Measurements from ENCODE around the gene OR4K13. TPM values are rescaled to one million over a fixed set of nuclear protein-coding genes. Genes with fewer than 3 reads are reported as not detected.

Gene OR4K13
- total RNA-seq, 4 donors from 2014 or later = not detected

GRCh38 chr14:20031058-20031457 is 4.8 kb downstream of the OR4K13 start:
- Histone ChIP-seq H3K9me3 (no peaks in the 10 kb centered on the region), H3K4me1 (no peaks in the 10 kb centered on the region), H3K4me3 (no peak overlapping the region), H3K27me3 (no peaks in the 10 kb centered on the region), H3K27ac (no peak overlapping the region), H3K36me3 (no peaks in the 10 kb centered on the region)
- 76% methylated on average over 6 of the region's 6 CpGs for WGBS
- TF ChIP-seq EP300 (IDR thresholded peaks at IDR 0.05) (no peak), POLR2AphosphoS5 (IDR thresholded peaks at IDR 0.05) (no peak), POLR2A (IDR thresholded peaks at IDR 0.05) (no peak), CTCF (IDR thresholded peaks at IDR 0.05) (no peak)
- no peak for DNase-seq (ENCODE audit: low spot score in 2 of 2)

GRCh38 chr14:20019257-20019865 is 16.5 kb downstream of the OR4K13 start, which contains the start of gene OR4K14:
Gene OR4K14, minus strand, starts transcription at chr14:20019307. Its CDS starts 4,114 bp downstream, at chr14:20015193.
- no peaks in the 10 kb centered on the region for H3K4me1 ChIP-seq
- no peak for DNase-seq (ENCODE audit: low spot score in 2 of 2)
- H3K27me3 ChIP-seq = no peaks in the 10 kb centered on the region
- no peaks in the 10 kb centered on the region for H3K9me3 ChIP-seq
- H3K36me3 ChIP-seq = no peaks in the 10 kb centered on the region
- H3K4me3 ChIP-seq = no peak within 1 kb of the TSS
- WGBS = 63% methylated on average over 2 of the region's 2 CpGs
- TF ChIP-seq POLR2A (IDR thresholded peaks at IDR 0.05) (no peak), POLR2AphosphoS5 (IDR thresholded peaks at IDR 0.05) (no peak)
- no peak within 1 kb of the TSS for H3K27ac ChIP-seq

- Histone ChIP-seq H3K27ac (no peak overlapping the region), H3K9me3 (peaks cover 3% of the 10 kb centered on the region), H3K4me3 (no peak overlapping the region), H3K36me3 (no peaks in the 10 kb centered on the region), H3K4me1 (no peaks in the 10 kb centered on the region), H3K27me3 (no peaks in the 10 kb centered on the region)
- TF ChIP-seq POLR2AphosphoS5 (IDR thresholded peaks at IDR 0.05) (no peak), CTCF (IDR thresholded peaks at IDR 0.05) (no peak), POLR2A (IDR thresholded peaks at IDR 0.05) (no peak), EP300 (IDR thresholded peaks at IDR 0.05) (no peak)
- no peak for DNase-seq (ENCODE audit: low spot score in 2 of 2)
Observed at GRCh38 chr14:20008156-20008555, 27.7 kb downstream of the OR4K13 start.

GRCh38 chr14:20002319-20002718 is 33.5 kb downstream of the OR4K13 start:
- no peak for DNase-seq (ENCODE audit: low spot score in 2 of 2)
- TF ChIP-seq CTCF (IDR thresholded peaks at IDR 0.05) = no peak
- TF ChIP-seq POLR2AphosphoS5 (IDR thresholded peaks at IDR 0.05) = no peak
- no peak for TF ChIP-seq POLR2A (IDR thresholded peaks at IDR 0.05)
- no peak for TF ChIP-seq EP300 (IDR thresholded peaks at IDR 0.05)
- 65% methylated on average over 7 of the region's 7 CpGs for WGBS
- Histone ChIP-seq H3K36me3 (no peaks in the 10 kb centered on the region), H3K4me3 (no peak overlapping the region), H3K4me1 (no peaks in the 10 kb centered on the region), H3K9me3 (no peaks in the 10 kb centered on the region), H3K27me3 (no peaks in the 10 kb centered on the region), H3K27ac (no peak overlapping the region)

GRCh38 chr14:20001863-20002262 is 34.0 kb downstream of the OR4K13 start, which contains the start of gene OR4Q2:
Gene OR4Q2, plus strand, starts transcription at chr14:20002163.
- H3K36me3 ChIP-seq = no peaks in the 10 kb centered on the region
- H3K4me3 ChIP-seq = no peak within 1 kb of the TSS
- no peaks in the 10 kb centered on the region for H3K4me1 ChIP-seq
- H3K9me3 ChIP-seq = no peaks in the 10 kb centered on the region
- no peak for DNase-seq (ENCODE audit: low spot score in 2 of 2)
- H3K27ac ChIP-seq = no peak within 1 kb of the TSS
- no peaks in the 10 kb centered on the region for H3K27me3 ChIP-seq
- no peak for TF ChIP-seq POLR2A (IDR thresholded peaks at IDR 0.05)
- TF ChIP-seq CTCF (IDR thresholded peaks at IDR 0.05) = no peak
- no peak for TF ChIP-seq POLR2AphosphoS5 (IDR thresholded peaks at IDR 0.05)
- TF ChIP-seq EP300 (IDR thresholded peaks at IDR 0.05) = no peak

- 75% methylated on average over 2 of the region's 2 CpGs for WGBS
- H3K36me3 ChIP-seq = no peaks in the 10 kb centered on the region
- no peaks in the 10 kb centered on the region for H3K4me1 ChIP-seq
- TF ChIP-seq CTCF (IDR thresholded peaks at IDR 0.05) (no peak), POLR2AphosphoS5 (IDR thresholded peaks at IDR 0.05) (no peak), POLR2A (IDR thresholded peaks at IDR 0.05) (no peak), EP300 (IDR thresholded peaks at IDR 0.05) (no peak)
- DNase-seq (ENCODE audit: low spot score in 2 of 2) = no peak
- H3K27ac ChIP-seq = no peak overlapping the region
- H3K27me3 ChIP-seq = no peaks in the 10 kb centered on the region
- H3K4me3 ChIP-seq = no peak overlapping the region
- no peaks in the 10 kb centered on the region for H3K9me3 ChIP-seq
Observed at GRCh38 chr14:19993438-19993837, 42.4 kb downstream of the OR4K13 start.
